HepG2 (cell line): Measurements from ENCODE around the gene SMO. TPM values are rescaled to one million over a fixed set of nuclear protein-coding genes. Genes with fewer than 3 reads are reported as not detected.
A peak's percentile ranks its signal among the peaks of the same experiment; 100 is the strongest.

Experiments
- NR1H2 ChIP-seq: sonication (generic); formaldehyde crosslinking; IDR thresholded peaks from 2 replicates; pipeline ENCODE4 v1.8.1; 2022; ENCODE audit warnings: low read depth, missing genetic modification reagents, borderline replicate concordance
- REL ChIP-seq: sonication (generic); formaldehyde crosslinking; conservative IDR thresholded peaks from 2 replicates; pipeline ENCODE4 v1.8.0; 2022; ENCODE audit warnings: mild to moderate bottlenecking, missing genetic modification reagents, moderate library complexity
- YEATS4 ChIP-seq: sonication (generic); formaldehyde crosslinking; IDR thresholded peaks from 2 replicates; pipeline ENCODE4 v1.4.0; 2020; ENCODE audit warnings: missing genetic modification reagents, borderline replicate concordance
- ZMAT3 ChIP-seq: sonication (generic); formaldehyde crosslinking; conservative IDR thresholded peaks from 2 replicates; pipeline ENCODE4 v1.7.0; 2021; ENCODE audit warnings: missing genetic modification reagents
- ZNF232 ChIP-seq: sonication (generic); formaldehyde crosslinking; IDR thresholded peaks from 2 replicates; pipeline ENCODE4 v1.4.0; 2020; ENCODE audit warnings: missing genetic modification reagents, borderline replicate concordance
- ZNF24 ChIP-seq: fragments of 450-650 bp; IDR thresholded peaks from 2 replicates; pipeline ENCODE4 v1.6.1; 2017; ENCODE audit warnings: antibody characterized with exemption, mild to moderate bottlenecking
- ZNF317 ChIP-seq: sonication (generic); formaldehyde crosslinking; IDR thresholded peaks from 2 replicates; pipeline ENCODE4 v1.5.0; 2020; ENCODE audit warnings: mild to moderate bottlenecking, missing genetic modification reagents
- ZNF337 ChIP-seq: sonication (generic); formaldehyde crosslinking; IDR thresholded peaks from 2 replicates; pipeline ENCODE4 v1.5.1; 2020; ENCODE audit warnings: missing genetic modification reagents, low read depth, mild to moderate bottlenecking, borderline replicate concordance
- ZNF451 ChIP-seq: sonication (generic); formaldehyde crosslinking; IDR thresholded peaks from 2 replicates; pipeline ENCODE4 v1.5.0; 2020; ENCODE audit warnings: mild to moderate bottlenecking, missing genetic modification reagents
- polyA plus RNA-seq, 8 experiments: library from polyadenylated mRNA; depleted of rRNA in 3 of 8; stranded (reverse) in 7 of 8; unstranded in 1 of 8; fragments of >200 nt; fragmentation: Illumina TruSeq in 4 of 8; extraction: Trizol in 4 of 8; gene quantifications; 2 replicates each; pipeline versions ENCODE4 v1.2.1 to v1.2.3, GENCODE V29; 2011 to 2016; ENCODE audit warnings: low read depth in 4 of 8, missing spikeins in 1 of 8, mixed read lengths in 1 of 8; ENCODE audit not compliant: insufficient read depth in 1 of 8
- total RNA-seq, 5 experiments: library from RNA; depleted of rRNA; stranded (reverse); fragments of >200 nt; fragmentation: Illumina TruSeq; extraction: Trizol; gene quantifications; 2 replicates each; pipeline ENCODE4 v1.2.3, GENCODE V29; 2016; ENCODE audit warnings: low read depth in 1 of 5
- TF ChIP-seq, protein P1 (sequence below): sonication (generic); formaldehyde crosslinking; IDR thresholded peaks from 2 replicates; pipeline ENCODE4 v1.4.0; 2020; ENCODE audit warnings: missing genetic modification reagents, borderline replicate concordance
- TF ChIP-seq, protein P2 (sequence below): IDR thresholded peaks from 2 replicates; pipeline ENCODE4 v1.6.1; 2016; ENCODE audit warnings: missing compliant biosample characterization, missing genetic modification reagents, borderline replicate concordance
- TF ChIP-seq, protein P3 (sequence below): sonication (generic); formaldehyde crosslinking; IDR thresholded peaks from 2 replicates; pipeline ENCODE4 v1.4.0; 2020; ENCODE audit warnings: missing genetic modification reagents
- TF ChIP-seq, protein P4 (sequence below): IDR thresholded peaks from 2 replicates; pipeline ENCODE4 v1.6.1; 2016; ENCODE audit warnings: missing compliant biosample characterization, missing genetic modification reagents, borderline replicate concordance
- TF ChIP-seq, protein P5 (sequence below): sonication (generic); formaldehyde crosslinking; IDR thresholded peaks from 2 replicates; pipeline ENCODE4 v1.8.0; 2022; ENCODE audit warnings: mild to moderate bottlenecking, missing genetic modification reagents, borderline replicate concordance
- TF ChIP-seq, protein P6 (sequence below): sonication (generic); formaldehyde crosslinking; IDR thresholded peaks from 2 replicates; pipeline ENCODE4 v1.5.1; 2020; ENCODE audit warnings: missing genetic modification reagents, mild to moderate bottlenecking, borderline replicate concordance

Gene SMO
- total and polyA plus RNA-seq, 2 of the 13 experiments (the other 11 are each of a cell fraction or from before 2014, with no cell fraction given), result 23.8 to 32.3 TPM

DNA sequence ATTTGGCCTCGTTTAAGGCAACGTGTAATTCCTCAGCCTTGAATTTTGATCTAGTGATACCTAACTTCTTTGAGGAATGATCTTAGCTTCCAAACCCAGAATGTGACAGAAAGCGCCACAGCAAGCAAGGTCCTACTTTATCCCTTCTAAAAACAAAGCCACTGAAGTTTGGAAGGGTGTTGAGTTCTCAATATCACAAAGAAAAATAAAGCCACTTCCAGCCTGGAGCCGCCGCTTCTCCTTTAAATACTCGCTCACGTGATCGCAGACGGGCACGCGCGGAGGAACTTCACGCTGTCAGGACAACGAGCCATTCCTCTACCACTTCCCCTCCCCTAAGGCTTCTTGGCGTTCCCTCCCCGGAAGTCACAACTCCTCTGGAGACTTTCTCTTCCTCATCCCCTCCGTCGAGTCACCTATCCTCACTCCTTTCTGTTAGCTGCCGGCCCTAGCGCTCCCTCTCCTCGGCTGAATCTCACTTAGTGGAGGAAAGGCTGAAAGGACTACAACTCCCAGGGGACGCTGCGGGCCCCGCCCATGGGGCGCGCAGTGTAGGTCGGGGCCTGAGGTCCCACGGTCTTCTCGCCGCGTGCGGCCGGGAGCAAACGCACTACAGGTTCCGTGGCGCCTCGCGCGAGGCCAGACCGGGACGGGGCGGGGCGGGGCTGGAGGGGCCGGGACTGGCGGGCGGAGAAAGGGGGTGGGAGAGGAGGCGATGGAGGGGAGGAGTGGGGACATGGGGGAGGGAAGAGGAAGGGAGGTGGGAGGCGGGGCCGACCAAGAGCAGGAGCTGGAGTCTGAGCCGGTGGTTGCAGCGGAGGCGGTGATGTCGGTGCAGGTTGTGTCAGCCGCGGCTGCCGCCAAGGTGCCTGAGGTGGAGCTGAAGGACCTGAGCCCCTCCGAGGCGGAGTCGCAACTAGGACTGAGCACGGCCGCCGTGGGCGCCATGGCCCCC, 36.1 kb downstream of the SMO start, which contains the start of gene AHCYL2 (continued):
- TF ChIP-seq, protein P1, sequence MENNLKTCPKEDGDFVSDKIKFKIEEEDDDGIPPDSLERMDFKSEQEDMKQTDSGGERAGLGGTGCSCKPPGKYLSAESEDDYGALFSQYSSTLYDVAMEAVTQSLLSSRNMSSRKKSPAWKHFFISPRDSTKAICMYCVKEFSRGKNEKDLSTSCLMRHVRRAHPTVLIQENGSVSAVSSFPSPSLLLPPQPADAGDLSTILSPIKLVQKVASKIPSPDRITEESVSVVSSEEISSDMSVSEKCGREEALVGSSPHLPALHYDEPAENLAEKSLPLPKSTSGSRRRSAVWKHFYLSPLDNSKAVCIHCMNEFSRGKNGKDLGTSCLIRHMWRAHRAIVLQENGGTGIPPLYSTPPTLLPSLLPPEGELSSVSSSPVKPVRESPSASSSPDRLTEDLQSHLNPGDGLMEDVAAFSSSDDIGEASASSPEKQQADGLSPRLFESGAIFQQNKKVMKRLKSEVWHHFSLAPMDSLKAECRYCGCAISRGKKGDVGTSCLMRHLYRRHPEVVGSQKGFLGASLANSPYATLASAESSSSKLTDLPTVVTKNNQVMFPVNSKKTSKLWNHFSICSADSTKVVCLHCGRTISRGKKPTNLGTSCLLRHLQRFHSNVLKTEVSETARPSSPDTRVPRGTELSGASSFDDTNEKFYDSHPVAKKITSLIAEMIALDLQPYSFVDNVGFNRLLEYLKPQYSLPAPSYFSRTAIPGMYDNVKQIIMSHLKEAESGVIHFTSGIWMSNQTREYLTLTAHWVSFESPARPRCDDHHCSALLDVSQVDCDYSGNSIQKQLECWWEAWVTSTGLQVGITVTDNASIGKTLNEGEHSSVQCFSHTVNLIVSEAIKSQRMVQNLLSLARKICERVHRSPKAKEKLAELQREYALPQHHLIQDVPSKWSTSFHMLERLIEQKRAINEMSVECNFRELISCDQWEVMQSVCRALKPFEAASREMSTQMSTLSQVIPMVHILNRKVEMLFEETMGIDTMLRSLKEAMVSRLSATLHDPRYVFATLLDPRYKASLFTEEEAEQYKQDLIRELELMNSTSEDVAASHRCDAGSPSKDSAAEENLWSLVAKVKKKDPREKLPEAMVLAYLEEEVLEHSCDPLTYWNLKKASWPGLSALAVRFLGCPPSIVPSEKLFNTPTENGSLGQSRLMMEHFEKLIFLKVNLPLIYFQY, result no peak
- TF ChIP-seq ZMAT3 (CRISPR knock-in tag), result no peak; the same call in 1 of the 2 replicates
- TF ChIP-seq, protein P2, sequence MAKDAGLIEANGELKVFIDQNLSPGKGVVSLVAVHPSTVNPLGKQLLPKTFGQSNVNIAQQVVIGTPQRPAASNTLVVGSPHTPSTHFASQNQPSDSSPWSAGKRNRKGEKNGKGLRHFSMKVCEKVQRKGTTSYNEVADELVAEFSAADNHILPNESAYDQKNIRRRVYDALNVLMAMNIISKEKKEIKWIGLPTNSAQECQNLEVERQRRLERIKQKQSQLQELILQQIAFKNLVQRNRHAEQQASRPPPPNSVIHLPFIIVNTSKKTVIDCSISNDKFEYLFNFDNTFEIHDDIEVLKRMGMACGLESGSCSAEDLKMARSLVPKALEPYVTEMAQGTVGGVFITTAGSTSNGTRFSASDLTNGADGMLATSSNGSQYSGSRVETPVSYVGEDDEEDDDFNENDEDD, result peak; percentile 22; the same call in 1 of the 2 replicates
- no peak for TF ChIP-seq ZNF317 (CRISPR knock-in tag)
- TF ChIP-seq ZNF24, result no peak
- TF ChIP-seq YEATS4 (CRISPR knock-in tag), result no peak
- TF ChIP-seq, protein P3, sequence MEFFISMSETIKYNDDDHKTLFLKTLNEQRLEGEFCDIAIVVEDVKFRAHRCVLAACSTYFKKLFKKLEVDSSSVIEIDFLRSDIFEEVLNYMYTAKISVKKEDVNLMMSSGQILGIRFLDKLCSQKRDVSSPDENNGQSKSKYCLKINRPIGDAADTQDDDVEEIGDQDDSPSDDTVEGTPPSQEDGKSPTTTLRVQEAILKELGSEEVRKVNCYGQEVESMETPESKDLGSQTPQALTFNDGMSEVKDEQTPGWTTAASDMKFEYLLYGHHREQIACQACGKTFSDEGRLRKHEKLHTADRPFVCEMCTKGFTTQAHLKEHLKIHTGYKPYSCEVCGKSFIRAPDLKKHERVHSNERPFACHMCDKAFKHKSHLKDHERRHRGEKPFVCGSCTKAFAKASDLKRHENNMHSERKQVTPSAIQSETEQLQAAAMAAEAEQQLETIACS (CRISPR knock-in tag), result peak; percentile 83
- no peak for TF ChIP-seq NR1H2 (CRISPR knock-in tag)
- no peak for TF ChIP-seq ZNF337 (CRISPR knock-in tag)
- TF ChIP-seq REL (CRISPR knock-in tag), result no peak
- TF ChIP-seq, protein P4, sequence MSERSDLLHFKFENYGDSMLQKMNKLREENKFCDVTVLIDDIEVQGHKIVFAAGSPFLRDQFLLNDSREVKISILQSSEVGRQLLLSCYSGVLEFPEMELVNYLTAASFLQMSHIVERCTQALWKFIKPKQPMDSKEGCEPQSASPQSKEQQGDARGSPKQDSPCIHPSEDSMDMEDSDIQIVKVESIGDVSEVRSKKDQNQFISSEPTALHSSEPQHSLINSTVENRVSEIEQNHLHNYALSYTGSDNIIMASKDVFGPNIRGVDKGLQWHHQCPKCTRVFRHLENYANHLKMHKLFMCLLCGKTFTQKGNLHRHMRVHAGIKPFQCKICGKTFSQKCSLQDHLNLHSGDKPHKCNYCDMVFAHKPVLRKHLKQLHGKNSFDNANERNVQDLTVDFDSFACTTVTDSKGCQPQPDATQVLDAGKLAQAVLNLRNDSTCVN (CRISPR knock-in tag), result no peak; the same call in 1 of the 2 replicates
- no peak for TF ChIP-seq ZNF232
- TF ChIP-seq, protein P5, sequence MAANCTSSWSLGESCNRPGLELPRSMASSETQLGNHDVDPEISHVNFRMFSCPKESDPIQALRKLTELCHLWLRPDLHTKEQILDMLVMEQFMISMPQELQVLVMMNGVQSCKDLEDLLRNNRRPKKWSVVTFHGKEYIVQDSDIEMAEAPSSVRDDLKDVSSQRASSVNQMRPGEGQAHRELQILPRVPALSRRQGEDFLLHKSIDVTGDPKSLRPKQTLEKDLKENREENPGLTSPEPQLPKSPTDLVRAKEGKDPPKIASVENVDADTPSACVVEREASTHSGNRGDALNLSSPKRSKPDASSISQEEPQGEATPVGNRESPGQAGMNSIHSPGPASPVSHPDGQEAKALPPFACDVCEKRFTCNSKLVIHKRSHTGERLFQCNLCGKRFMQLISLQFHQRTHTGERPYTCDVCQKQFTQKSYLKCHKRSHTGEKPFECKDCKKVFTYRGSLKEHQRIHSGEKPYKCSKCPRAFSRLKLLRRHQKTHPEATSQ (CRISPR knock-in tag), result no peak; the same call in 1 of the 2 replicates
- TF ChIP-seq, protein P6, sequence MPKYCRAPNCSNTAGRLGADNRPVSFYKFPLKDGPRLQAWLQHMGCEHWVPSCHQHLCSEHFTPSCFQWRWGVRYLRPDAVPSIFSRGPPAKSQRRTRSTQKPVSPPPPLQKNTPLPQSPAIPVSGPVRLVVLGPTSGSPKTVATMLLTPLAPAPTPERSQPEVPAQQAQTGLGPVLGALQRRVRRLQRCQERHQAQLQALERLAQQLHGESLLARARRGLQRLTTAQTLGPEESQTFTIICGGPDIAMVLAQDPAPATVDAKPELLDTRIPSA (CRISPR knock-in tag), result no peak
- no peak for TF ChIP-seq ZNF451 (CRISPR knock-in tag)
